ENCODE results near the gene CYFIP2. TPM values are rescaled to one million over a fixed set of nuclear protein-coding genes. Genes with fewer than 3 reads are reported as not detected.

Gene CYFIP2
- total RNA-seq, 1 donor from 2014 or later, result 82.9 TPM

GRCh38 chr5:157443041-157443549, 177.2 kb downstream of the CYFIP2 start:
- no peak for TF ChIP-seq CTCF (IDR thresholded peaks at IDR 0.05; ENCODE audit: unreplicated experiment)
- Mint-ChIP-seq H3K4me3 (peak overlapping the region; percentile 38), H3K27ac (peak overlapping the region; percentile 80), H3K9me3 (peaks cover 15% of the 10 kb centered on the region), H3K4me1 (peaks cover 25% of the 10 kb centered on the region), H3K36me3 (peaks cover 2% of the 10 kb centered on the region), H3K27me3 (ENCODE audit: low read depth) (peaks cover 2% of the 10 kb centered on the region)
- no peak for DNase-seq (ENCODE audit: low spot score in 2 of 2, unreplicated experiment in 2 of 2)

GRCh38 chr5:157444224-157444623, 178.3 kb downstream of the CYFIP2 start:
- no peak for DNase-seq (ENCODE audit: low spot score in 2 of 2, unreplicated experiment in 2 of 2)
- Mint-ChIP-seq H3K9me3 (peaks cover 10% of the 10 kb centered on the region), H3K36me3 (peaks cover 2% of the 10 kb centered on the region), H3K4me1 (peaks cover 28% of the 10 kb centered on the region), H3K27me3 (ENCODE audit: low read depth) (peaks cover 2% of the 10 kb centered on the region), H3K27ac (no peak overlapping the region), H3K4me3 (no peak overlapping the region)
- no peak for TF ChIP-seq CTCF (IDR thresholded peaks at IDR 0.05; ENCODE audit: unreplicated experiment)

Other genes with a start within 250 kb of the CYFIP2 start
- gene HAVCR1, start 207.0 kb upstream of the CYFIP2 start, total RNA-seq, result 0.20 to 0.66 TPM (median 0.25 TPM) in 3 replicates
- 0.84 to 1.2 TPM (median 0.86 TPM) in 3 replicates for gene HAVCR2, start 157.1 kb upstream of the CYFIP2 start, total RNA-seq
- 9.8 to 11.1 TPM (median 11.1 TPM) in 3 replicates for gene MED7, start 123.3 kb upstream of the CYFIP2 start, total RNA-seq
- not detected in 3 replicates for gene GARIN3, start 99.9 kb upstream of the CYFIP2 start, total RNA-seq
- 0.09 TPM in 1 of 3 replicates, not detected in the others for gene ITK, start 85.3 kb upstream of the CYFIP2 start, total RNA-seq
- gene NIPAL4, start 194.1 kb downstream of the CYFIP2 start, total RNA-seq, result 0.18 to 0.49 TPM (median 0.40 TPM) in 3 replicates

Data from mesothelial cell of epicardium (in vitro differentiated cells).